ENCODE measurements around the gene TTC36.

- TF ChIP-seq CTCF (IDR thresholded peaks at IDR 0.05; ENCODE audit: low read depth, low read length, poor library complexity, severe bottlenecking) (no peak), EZH2phosphoT487 (IDR thresholded peaks at IDR 0.05; ENCODE audit: borderline replicate concordance, low read length) (no peak)
Observed at GRCh38 chr11:118519549-118519948, 7.7 kb upstream of the TTC36 start.

All from DOHH2 (cell line).